KOPT-K1 (cell line): ENCODE results near the gene IWS1.
A peak's percentile ranks its signal among the peaks of the same experiment; 100 is the strongest.
"Not testable (repeated sequence)": the region's sequence is repeated elsewhere in the genome, so short reads cannot be mapped to it uniquely, and the experiment has no call there.

Experiments used
- H3K27ac ChIP-seq: fragments of 200-600 bp; sonication (generic); 2 replicates; pipeline ENCODE4 v1.5.1; 2016; ENCODE audit warnings: antibody characterized with exemption, mild to moderate bottlenecking, low read depth, low read length; ENCODE audit not compliant: poor library complexity, severe bottlenecking
- H3K36me3 ChIP-seq: fragments of 200-600 bp; sonication (generic); 2 replicates; pipeline ENCODE4 v1.5.1; 2017; ENCODE audit warnings: antibody characterized with exemption, mild to moderate bottlenecking, low read length, moderate library complexity; ENCODE audit not compliant: insufficient read depth
- H3K9me3 ChIP-seq: fragments of 200-600 bp; sonication (generic); 2 replicates; pipeline ENCODE4 v1.5.1; 2017; ENCODE audit warnings: antibody characterized with exemption, low read length, mild to moderate bottlenecking; ENCODE audit not compliant: insufficient read depth, poor library complexity, severe bottlenecking

IWS1 gene

DNA sequence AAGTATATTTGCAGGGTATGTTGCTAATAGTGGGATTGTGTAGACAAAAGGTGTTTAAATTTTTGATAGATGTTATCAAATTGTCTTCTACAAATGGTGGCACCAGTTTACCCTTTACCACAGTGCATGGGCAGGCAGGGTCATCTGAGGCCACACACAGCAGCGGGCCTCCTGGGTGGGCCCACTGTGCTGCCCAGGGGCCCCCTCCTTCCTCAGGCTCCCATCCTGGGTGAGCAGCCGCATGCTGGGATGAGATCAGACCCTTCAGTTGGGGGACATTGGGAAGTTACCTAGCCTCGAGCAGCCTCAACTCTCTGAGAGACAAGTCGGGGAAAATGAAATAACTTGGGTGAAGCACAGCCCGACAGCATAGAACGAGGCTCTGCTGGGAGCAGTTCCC is 18.9 kb upstream of the IWS1 start:
- Histone ChIP-seq H3K9me3 (no peaks in the 10 kb centered on the region), H3K36me3 (no peaks in the 10 kb centered on the region), H3K27ac (no peak overlapping the region)

DNA sequence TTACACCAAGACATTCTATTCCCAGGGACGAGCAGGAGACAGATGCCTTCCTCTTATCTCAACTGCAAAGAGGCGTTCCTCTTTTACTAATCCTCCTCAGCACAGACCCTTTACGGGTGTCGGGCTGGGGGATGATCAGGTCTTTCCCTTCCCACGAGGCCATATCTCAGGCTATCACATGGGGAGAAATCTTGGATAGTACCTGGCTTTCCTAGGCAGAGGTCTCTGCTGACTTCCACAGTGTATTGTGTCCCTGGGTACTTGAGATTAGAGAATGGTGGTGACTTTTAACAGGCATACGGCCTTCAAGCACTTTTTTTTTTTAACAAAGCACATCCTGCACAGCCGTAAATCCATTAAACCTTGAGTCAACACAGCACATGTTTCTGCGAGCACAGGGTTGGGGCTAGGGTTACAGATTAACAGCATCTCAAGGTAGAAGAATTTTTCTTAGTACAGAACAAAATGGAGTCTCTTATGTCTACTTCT is 16.8 kb upstream of the IWS1 start:
- H3K36me3 ChIP-seq, H3K9me3 ChIP-seq, H3K27ac ChIP-seq: not testable (repeated sequence)

DNA sequence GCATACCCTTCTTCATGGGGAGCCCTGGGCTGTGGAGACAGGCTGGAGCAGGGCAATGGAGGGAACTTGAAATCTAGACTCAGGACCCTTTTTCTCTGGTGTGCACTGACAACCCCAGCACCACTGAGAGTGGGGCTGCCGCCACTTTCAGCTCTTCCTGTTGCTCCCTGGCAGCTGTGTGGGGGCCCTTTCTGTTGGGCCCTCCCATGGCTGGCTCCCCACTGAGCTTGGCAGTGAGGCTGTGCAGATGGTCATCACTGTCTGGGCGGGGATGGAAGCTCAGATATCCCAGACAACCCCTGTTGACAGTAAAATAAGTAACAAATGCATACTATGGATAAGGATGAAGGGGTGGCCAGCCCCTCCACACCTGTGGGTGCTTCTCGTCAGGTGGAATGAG is 15.9 kb upstream of the IWS1 start:
- Histone ChIP-seq H3K9me3 (no peaks in the 10 kb centered on the region), H3K36me3 (no peaks in the 10 kb centered on the region), H3K27ac (no peak overlapping the region)

DNA sequence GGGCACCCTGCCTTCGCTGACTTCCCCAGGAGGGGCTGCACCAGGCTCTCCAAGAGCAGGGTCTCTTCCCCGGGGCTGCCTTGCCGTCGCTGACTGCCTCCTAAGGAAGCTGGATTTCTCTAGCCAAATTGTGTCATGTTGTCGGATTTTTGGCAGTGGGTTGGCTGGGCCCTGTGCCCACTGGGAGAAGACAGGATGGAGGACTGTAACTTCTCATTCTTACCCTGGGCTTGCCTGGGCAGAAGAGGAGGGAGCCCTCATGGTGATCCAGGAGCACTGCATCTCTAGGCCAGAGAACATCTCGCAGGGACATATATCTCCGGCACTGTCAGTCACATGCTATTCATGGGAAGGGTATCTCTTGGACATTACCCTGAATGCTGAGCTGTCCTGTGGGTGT is 15.5 kb upstream of the IWS1 start:
- no peak overlapping the region for H3K27ac ChIP-seq

DNA sequence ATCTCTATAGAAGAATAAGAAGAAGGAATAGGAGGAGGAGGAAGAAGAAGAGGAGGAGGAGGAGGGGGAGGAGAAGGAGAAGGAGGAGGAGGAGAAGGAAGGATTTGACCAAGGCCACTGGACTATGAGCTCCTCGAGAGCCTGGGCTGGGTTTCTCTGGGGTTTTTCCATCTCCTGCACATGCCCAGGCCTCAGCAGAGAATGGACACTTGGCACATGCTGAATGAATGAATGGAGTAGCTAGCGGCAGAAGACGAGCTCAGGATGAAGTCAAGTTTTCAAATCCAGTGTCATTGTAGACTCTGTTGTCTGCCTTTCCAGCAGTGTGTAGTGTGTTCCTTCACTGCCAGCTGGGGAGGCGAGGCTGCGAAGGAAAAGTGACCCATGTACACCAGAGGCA is 11.4 kb upstream of the IWS1 start:
- Histone ChIP-seq H3K36me3 (no peaks in the 10 kb centered on the region), H3K27ac (no peak overlapping the region), H3K9me3 (no peaks in the 10 kb centered on the region)

More for the DNA sequence above, 15.5 kb upstream of the IWS1 start:
- Histone ChIP-seq H3K9me3 (no peaks in the 10 kb centered on the region), H3K36me3 (no peaks in the 10 kb centered on the region)

DNA sequence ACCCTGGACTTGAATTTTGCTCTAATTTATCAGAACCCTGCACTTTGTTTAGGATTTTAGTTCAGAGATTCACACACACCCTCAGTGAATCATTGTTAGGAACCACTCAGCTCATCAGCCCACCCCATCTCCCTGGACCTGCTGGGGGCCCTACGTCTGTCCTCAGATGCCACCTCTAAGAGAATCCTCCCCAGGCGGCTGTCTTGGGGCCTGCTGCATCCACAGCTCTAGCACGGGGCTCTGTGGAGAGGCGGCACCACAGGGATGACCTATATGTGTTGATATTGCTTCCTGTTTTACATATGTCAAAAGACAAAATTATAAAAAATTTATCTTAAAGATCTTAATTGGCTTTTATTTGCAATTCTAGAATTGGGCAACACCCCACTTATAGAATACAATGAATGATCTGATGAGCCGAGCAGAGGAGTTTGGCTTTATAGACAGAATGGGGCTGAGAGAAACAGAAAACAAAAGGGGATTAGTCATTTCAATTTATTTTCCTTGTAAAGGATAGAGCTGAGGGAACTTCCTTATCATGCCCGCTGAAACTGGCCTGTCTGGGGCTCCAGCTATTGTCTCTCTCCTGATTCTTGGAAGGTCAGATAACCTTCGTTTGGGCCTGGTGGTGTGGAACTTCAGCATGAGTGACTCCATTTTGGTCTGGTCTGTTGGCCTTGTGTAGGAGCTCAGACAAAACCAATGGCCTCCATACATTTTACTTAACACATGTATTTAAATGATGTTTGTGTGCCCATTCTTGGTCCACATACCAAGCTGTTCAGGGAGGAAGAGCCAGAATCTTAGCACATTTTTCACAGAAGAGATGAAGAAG is 10.6 kb upstream of the IWS1 start:
- Histone ChIP-seq H3K9me3 (no peaks in the 10 kb centered on the region), H3K27ac (no peak overlapping the region), H3K36me3 (no peaks in the 10 kb centered on the region)

DNA sequence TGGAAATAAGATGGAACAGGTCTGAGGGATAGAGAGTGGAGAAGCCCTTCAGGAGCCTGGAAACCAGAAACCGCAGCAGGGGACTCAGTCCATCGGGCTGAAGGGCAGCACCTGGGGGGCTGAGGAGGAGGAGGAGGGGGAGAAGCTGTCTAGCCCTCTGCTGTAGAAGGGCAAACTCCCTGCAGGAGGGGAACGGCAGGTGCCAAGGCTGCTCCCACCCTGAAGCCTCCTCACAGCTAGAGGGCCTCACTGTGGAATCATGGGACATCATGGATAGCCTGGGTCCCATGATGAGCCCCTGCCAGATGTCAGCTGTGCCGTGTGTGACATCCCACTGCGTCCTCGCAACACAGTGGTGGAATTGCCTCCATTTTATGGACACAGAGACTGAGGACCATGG is 9.6 kb upstream of the IWS1 start:
- no peaks in the 10 kb centered on the region for H3K9me3 ChIP-seq

DNA sequence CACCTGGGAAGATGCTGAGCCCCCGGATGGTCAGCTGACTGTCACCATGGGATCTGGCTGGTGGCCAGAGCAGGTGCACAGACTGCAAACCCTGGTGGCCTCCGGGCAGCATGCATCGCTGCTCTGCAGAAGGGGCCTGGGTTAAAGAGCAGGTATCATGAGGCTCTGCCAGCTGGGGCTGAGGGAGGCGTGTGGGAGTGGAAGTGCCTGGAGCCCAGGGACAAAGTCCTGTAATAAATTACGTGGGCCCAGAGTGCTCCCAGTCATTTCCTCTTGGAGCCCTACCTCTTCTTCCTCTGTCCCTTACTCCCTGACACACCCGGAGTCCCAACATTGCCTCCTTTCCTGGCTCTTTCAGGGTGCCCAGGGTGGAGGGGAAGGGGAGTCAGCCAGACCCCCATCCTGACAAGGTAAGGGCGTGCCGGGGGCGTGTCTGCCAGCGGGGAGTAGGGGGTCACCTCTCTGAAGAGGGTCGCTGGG is 9.2 kb upstream of the IWS1 start, which contains the start of gene MYO7B:
TSS of gene MYO7B (plus strand) at position 262 of the 480 bp plus-strand sequence. CDS start 24,040 bp downstream, outside the sequence.
- Histone ChIP-seq H3K36me3 (no peaks in the 10 kb centered on the region), H3K27ac (no peak within 1 kb of the TSS), H3K9me3 (no peaks in the 10 kb centered on the region)

More for the DNA sequence above, 9.6 kb upstream of the IWS1 start:
- Histone ChIP-seq H3K36me3 (no peaks in the 10 kb centered on the region), H3K27ac (no peak overlapping the region)

DNA sequence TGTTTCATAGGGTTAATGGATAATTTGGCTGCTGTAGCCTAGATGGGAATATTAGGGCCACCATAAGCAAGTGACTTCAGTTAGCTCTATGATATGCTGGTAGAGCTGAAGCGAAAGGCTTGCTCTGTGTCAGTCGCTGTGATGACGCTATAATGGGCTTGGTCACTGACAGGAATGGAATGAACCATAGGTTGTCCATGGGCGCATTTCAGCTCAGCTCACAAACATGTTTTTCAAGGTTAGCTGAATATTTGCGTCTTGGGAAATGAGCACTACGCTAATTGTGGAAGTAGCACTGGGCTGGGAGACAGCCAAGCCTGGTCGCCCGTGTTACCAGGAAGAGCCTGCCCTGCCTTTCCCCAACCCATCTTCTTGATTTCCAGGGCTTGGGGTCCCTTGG is 6.0 kb upstream of the IWS1 start:
- Histone ChIP-seq H3K27ac (no peak overlapping the region), H3K36me3 (no peaks in the 10 kb centered on the region), H3K9me3 (no peaks in the 10 kb centered on the region)

DNA sequence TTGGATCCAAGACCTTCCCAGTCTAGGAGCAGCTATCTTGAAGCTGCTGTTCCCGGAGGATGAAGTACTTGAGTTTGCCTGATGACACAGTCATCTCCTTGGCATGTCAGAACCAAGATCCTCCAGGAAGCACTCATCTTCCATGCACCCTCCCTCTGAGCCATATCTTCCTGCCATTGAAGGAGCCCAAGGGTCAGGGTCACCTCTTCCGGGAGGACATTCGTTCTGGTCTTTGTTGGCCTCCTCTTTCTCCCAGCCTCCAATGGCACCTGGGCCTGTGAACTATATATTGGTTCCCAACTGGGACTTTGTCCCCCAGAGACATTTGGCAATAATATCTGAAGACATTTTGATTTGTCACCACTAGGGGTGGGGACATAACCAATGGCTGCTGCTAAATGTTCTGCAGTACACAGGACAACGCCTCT is 4.9 kb upstream of the IWS1 start:
- Histone ChIP-seq H3K9me3 (no peaks in the 10 kb centered on the region), H3K36me3 (no peaks in the 10 kb centered on the region), H3K27ac (no peak overlapping the region)

DNA sequence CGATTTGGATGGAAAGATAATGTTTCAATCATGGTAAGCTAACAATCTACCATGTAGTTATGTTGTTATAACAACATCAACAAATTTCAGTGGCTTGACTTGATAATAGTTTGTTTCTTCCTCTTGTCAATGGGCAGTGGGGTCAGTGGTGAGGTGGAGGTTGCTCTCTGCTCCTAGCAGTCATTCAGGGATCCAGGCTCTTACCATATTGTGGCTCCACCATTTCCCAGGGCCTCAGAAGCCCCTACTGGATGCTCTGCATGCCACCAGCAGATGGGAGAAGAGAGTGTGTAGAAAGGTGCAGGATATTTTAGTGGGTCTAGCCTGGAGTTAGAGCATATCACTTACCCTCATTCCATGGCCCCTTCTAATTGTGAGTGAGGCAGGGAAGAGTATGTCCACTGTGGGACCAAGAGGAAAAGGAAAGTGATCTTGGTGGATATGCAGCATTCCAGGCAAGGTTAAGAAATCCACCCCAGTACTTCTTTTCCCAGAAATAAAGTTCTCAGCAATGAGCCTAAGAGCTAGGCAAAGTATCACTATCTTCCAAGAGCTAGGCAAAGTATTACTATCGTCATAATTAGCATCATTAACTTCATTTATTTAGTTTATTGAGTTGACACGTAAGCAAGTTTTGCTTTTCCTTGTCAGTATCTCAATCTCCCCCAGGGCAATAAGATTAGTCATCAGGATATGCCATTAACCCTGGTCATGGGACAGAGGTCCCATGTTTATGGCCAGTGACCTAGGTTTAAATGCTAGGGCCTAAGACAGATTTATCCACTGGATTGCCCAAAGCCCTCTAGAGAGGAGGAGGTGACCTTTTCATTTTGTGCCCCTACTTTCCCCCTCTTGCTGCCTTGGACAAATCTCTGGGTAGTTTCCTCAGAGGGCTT is 4.2 kb upstream of the IWS1 start:
- no peaks in the 10 kb centered on the region for H3K36me3 ChIP-seq
- H3K27ac ChIP-seq: no peak overlapping the region
- no peaks in the 10 kb centered on the region for H3K9me3 ChIP-seq

DNA sequence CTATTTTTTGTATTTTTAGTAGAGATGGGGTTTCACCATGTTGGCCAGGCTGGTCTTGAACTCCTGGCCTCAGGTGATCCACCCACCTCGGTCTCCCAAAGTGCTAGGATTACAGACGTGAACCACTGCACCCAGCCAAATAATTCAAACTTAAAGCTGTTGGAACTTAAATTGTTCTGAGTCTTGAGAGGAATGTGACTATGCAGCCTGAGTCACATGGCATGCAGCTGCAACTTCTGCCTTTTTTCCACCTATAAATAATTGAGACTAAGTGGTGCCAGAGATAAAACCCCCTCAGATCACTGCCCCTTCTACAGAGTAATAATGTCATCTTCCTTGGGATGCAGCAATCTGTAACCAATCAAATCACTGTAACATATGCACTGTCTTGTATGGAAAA is 3.1 kb upstream of the IWS1 start:
- H3K27ac ChIP-seq, H3K36me3 ChIP-seq, H3K9me3 ChIP-seq: not testable (repeated sequence)

DNA sequence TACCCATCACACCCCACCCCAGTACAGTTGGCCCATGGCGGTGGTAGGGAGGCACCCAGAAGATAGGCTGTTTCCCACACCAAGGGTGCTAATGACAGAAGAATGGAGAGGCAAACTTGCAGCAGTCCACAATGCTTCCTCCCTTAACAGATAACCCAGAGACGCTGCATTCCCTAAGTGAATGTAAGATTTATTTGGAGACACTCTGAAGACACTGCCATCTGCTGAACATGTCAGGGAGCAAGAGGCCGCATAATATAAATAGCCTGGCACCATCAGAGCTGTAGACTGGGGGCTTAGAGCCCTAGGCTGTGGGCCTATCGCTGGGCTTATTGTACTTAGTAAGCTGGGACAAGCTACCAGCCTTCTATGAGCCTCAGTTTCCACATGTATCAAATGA is 2.2 kb upstream of the IWS1 start:
- H3K27ac ChIP-seq: no peak overlapping the region

DNA sequence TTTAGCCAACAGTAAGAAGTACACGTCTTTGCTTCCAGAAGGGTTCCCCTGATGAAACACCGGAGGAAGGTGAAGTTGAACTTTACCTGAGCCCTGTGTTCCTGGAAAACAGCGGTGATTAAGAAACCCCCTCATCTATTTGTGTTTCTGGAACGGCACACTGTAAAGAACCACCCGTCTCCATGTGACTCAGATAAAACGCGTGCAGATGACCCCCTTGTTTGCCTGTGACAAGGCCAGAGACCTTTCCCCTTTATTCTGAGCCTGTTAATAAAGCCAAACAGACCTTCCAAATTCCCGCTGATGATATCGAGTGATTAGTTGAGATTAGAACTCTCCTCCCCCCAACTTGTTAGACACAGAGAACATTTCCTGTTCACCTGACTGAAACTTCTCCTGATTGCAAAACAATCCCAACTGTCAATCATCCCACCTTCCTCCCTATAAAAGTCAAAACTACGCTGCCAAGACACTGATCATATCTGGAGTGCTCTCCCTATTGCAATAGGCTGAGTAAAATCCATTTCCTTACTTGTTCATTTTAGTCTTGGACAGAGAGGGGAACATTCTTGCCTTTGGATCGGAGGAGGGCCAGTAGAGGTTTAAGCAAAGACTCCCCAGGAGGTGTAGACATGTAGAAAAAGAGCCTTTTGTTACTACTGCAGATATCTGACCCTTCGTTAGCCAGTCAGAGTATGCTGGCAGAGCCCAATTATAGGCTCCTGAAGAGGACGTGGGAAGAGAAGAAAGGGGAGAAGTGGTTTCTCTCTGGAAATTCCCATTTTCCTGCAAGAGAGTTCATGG is 914 bp upstream of the IWS1 start:
- Histone ChIP-seq H3K36me3 (peaks cover 21% of the 10 kb centered on the region), H3K27ac (peak overlapping the region; percentile 85), H3K9me3 (no peaks in the 10 kb centered on the region)

More for the DNA sequence above, 2.2 kb upstream of the IWS1 start:
- H3K9me3 ChIP-seq: no peaks in the 10 kb centered on the region
- H3K36me3 ChIP-seq: peaks cover 8% of the 10 kb centered on the region
